ENCODE data around the gene TENM3.

- TF ChIP-seq CTCF (IDR thresholded peaks at IDR 0.05), result no peak
- TF ChIP-seq POLR2A (IDR thresholded peaks at IDR 0.05), result no peak
Measured at GRCh38 chr4:182740256-182740655, 497.1 kb downstream of the TENM3 start.

All from testis (tissue), 2 donors.